Measurements from ENCODE around the gene SLC7A7.
A peak's percentile ranks its signal among the peaks of the same experiment; 100 is the strongest.

SLC7A7 gene

GRCh38 chr14:22824711-22825359 is 9.6 kb upstream of the SLC7A7 start:
- Histone ChIP-seq H3K27me3 (ENCODE audit: control insufficient read depth, insufficient read depth, low read length) (peaks cover 2% of the 10 kb centered on the region), H3K4me1 (ENCODE audit: control insufficient read depth, insufficient read depth, low read length) (peaks cover 17% of the 10 kb centered on the region), H3K4me3 (ENCODE audit: low read depth, low read length) (no peak overlapping the region), H3K9ac (ENCODE audit: low read depth, low read length) (no peak overlapping the region), H3K36me3 (ENCODE audit: control insufficient read depth, insufficient read depth, low read length) (no peaks in the 10 kb centered on the region), H3K9me3 (ENCODE audit: control insufficient read depth, insufficient read depth, low read length) (no peaks in the 10 kb centered on the region)

GRCh38 chr14:22822571-22823098 is 7.4 kb upstream of the SLC7A7 start:
- Histone ChIP-seq H3K9me3 (ENCODE audit: control insufficient read depth, insufficient read depth, low read length) (no peaks in the 10 kb centered on the region), H3K4me3 (ENCODE audit: low read depth, low read length) (peak overlapping the region; percentile 88), H3K9ac (ENCODE audit: low read depth, low read length) (peak overlapping the region; percentile 93), H3K27me3 (ENCODE audit: control insufficient read depth, insufficient read depth, low read length) (peaks cover 2% of the 10 kb centered on the region), H3K4me1 (ENCODE audit: control insufficient read depth, insufficient read depth, low read length) (peaks cover 20% of the 10 kb centered on the region), H3K36me3 (ENCODE audit: control insufficient read depth, insufficient read depth, low read length) (no peaks in the 10 kb centered on the region)

GRCh38 chr14:22822016-22822570 is 6.9 kb upstream of the SLC7A7 start:
- H3K9me3 ChIP-seq (ENCODE audit: control insufficient read depth, insufficient read depth, low read length) = no peaks in the 10 kb centered on the region
- H3K27me3 ChIP-seq (ENCODE audit: control insufficient read depth, insufficient read depth, low read length) = peaks cover 2% of the 10 kb centered on the region
- peaks cover 20% of the 10 kb centered on the region for H3K4me1 ChIP-seq (ENCODE audit: control insufficient read depth, insufficient read depth, low read length)
- H3K4me3 ChIP-seq (ENCODE audit: low read depth, low read length) = peak overlapping the region; percentile 88
- peak overlapping the region; percentile 93 for H3K9ac ChIP-seq (ENCODE audit: low read depth, low read length)
- H3K36me3 ChIP-seq (ENCODE audit: control insufficient read depth, insufficient read depth, low read length) = no peaks in the 10 kb centered on the region

- H3K9me3 ChIP-seq (ENCODE audit: control insufficient read depth, insufficient read depth, low read length) = no peaks in the 10 kb centered on the region
- no peak overlapping the region for H3K9ac ChIP-seq (ENCODE audit: low read depth, low read length)
- peak overlapping the region; percentile 88 for H3K4me3 ChIP-seq (ENCODE audit: low read depth, low read length)
- no peaks in the 10 kb centered on the region for H3K36me3 ChIP-seq (ENCODE audit: control insufficient read depth, insufficient read depth, low read length)
- peaks cover 20% of the 10 kb centered on the region for H3K4me1 ChIP-seq (ENCODE audit: control insufficient read depth, insufficient read depth, low read length)
- peaks cover 2% of the 10 kb centered on the region for H3K27me3 ChIP-seq (ENCODE audit: control insufficient read depth, insufficient read depth, low read length)
Measured at GRCh38 chr14:22821193-22822015, 6.2 kb upstream of the SLC7A7 start.

GRCh38 chr14:22820731-22821130 is 5.5 kb upstream of the SLC7A7 start:
- H3K4me1 ChIP-seq (ENCODE audit: control insufficient read depth, insufficient read depth, low read length) = peaks cover 21% of the 10 kb centered on the region
- H3K4me3 ChIP-seq (ENCODE audit: low read depth, low read length) = no peak overlapping the region
- no peak overlapping the region for H3K9ac ChIP-seq (ENCODE audit: low read depth, low read length)
- H3K27me3 ChIP-seq (ENCODE audit: control insufficient read depth, insufficient read depth, low read length) = peaks cover 2% of the 10 kb centered on the region
- no peaks in the 10 kb centered on the region for H3K9me3 ChIP-seq (ENCODE audit: control insufficient read depth, insufficient read depth, low read length)
- H3K36me3 ChIP-seq (ENCODE audit: control insufficient read depth, insufficient read depth, low read length) = no peaks in the 10 kb centered on the region

GRCh38 chr14:22819151-22819988 is 4.1 kb upstream of the SLC7A7 start:
- Histone ChIP-seq H3K4me3 (ENCODE audit: low read depth, low read length) (peak overlapping the region; percentile 38), H3K27me3 (ENCODE audit: control insufficient read depth, insufficient read depth, low read length) (peaks cover 2% of the 10 kb centered on the region), H3K9me3 (ENCODE audit: control insufficient read depth, insufficient read depth, low read length) (no peaks in the 10 kb centered on the region), H3K36me3 (ENCODE audit: control insufficient read depth, insufficient read depth, low read length) (no peaks in the 10 kb centered on the region), H3K4me1 (ENCODE audit: control insufficient read depth, insufficient read depth, low read length) (peaks cover 28% of the 10 kb centered on the region), H3K9ac (ENCODE audit: low read depth, low read length) (peak overlapping the region; percentile 9)

- Histone ChIP-seq H3K27me3 (ENCODE audit: control insufficient read depth, insufficient read depth, low read length) (no peaks in the 10 kb centered on the region), H3K9ac (ENCODE audit: low read depth, low read length) (no peak overlapping the region), H3K9me3 (ENCODE audit: control insufficient read depth, insufficient read depth, low read length) (no peaks in the 10 kb centered on the region), H3K4me1 (ENCODE audit: control insufficient read depth, insufficient read depth, low read length) (peaks cover 19% of the 10 kb centered on the region), H3K36me3 (ENCODE audit: control insufficient read depth, insufficient read depth, low read length) (no peaks in the 10 kb centered on the region), H3K4me3 (ENCODE audit: low read depth, low read length) (no peak overlapping the region)
Measured at GRCh38 chr14:22814373-22814772, 862 bp downstream of the SLC7A7 start.

- no peaks in the 10 kb centered on the region for H3K36me3 ChIP-seq (ENCODE audit: control insufficient read depth, insufficient read depth, low read length)
- no peaks in the 10 kb centered on the region for H3K9me3 ChIP-seq (ENCODE audit: control insufficient read depth, insufficient read depth, low read length)
- H3K27me3 ChIP-seq (ENCODE audit: control insufficient read depth, insufficient read depth, low read length) = no peaks in the 10 kb centered on the region
- no peak overlapping the region for H3K4me3 ChIP-seq (ENCODE audit: low read depth, low read length)
- peaks cover 16% of the 10 kb centered on the region for H3K4me1 ChIP-seq (ENCODE audit: control insufficient read depth, insufficient read depth, low read length)
- no peak overlapping the region for H3K9ac ChIP-seq (ENCODE audit: low read depth, low read length)
Measured at GRCh38 chr14:22813145-22813544, 2.1 kb downstream of the SLC7A7 start.

- Histone ChIP-seq H3K9me3 (ENCODE audit: control insufficient read depth, insufficient read depth, low read length) (no peaks in the 10 kb centered on the region), H3K36me3 (ENCODE audit: control insufficient read depth, insufficient read depth, low read length) (no peaks in the 10 kb centered on the region), H3K27me3 (ENCODE audit: control insufficient read depth, insufficient read depth, low read length) (no peaks in the 10 kb centered on the region), H3K9ac (ENCODE audit: low read depth, low read length) (no peak overlapping the region), H3K4me1 (ENCODE audit: control insufficient read depth, insufficient read depth, low read length) (peaks cover 16% of the 10 kb centered on the region), H3K4me3 (ENCODE audit: low read depth, low read length) (no peak overlapping the region)
Measured at GRCh38 chr14:22812744-22813143, 2.5 kb downstream of the SLC7A7 start.

GRCh38 chr14:22811722-22812121 is 3.5 kb downstream of the SLC7A7 start:
- Histone ChIP-seq H3K4me3 (ENCODE audit: low read depth, low read length) (no peak overlapping the region), H3K36me3 (ENCODE audit: control insufficient read depth, insufficient read depth, low read length) (no peaks in the 10 kb centered on the region), H3K9me3 (ENCODE audit: control insufficient read depth, insufficient read depth, low read length) (no peaks in the 10 kb centered on the region), H3K27me3 (ENCODE audit: control insufficient read depth, insufficient read depth, low read length) (no peaks in the 10 kb centered on the region), H3K4me1 (ENCODE audit: control insufficient read depth, insufficient read depth, low read length) (peaks cover 16% of the 10 kb centered on the region), H3K9ac (ENCODE audit: low read depth, low read length) (no peak overlapping the region)

Measured in iPS-15b (cell line).